Rectal smooth muscle tissue (tissue), 1 donor: ENCODE measurements around the gene RYR2.

ENCODE experiments used
- H3K27ac ChIP-seq: one replicate; pipeline ENCODE4 v1.7.0; 2013; ENCODE audit warnings: low read depth, low read length, inconsistent platforms
- H3K27me3 ChIP-seq: one replicate; pipeline ENCODE4 v1.7.0; 2013; ENCODE audit warnings: low read length; ENCODE audit not compliant: control insufficient read depth, insufficient read depth
- H3K36me3 ChIP-seq: one replicate; pipeline ENCODE4 v1.7.0; 2013; ENCODE audit warnings: low read length; ENCODE audit not compliant: control insufficient read depth, insufficient read depth
- H3K4me1 ChIP-seq: one replicate; pipeline ENCODE4 v1.7.0; 2013; ENCODE audit warnings: low read length; ENCODE audit not compliant: control insufficient read depth, insufficient read depth
- H3K4me3 ChIP-seq: one replicate; pipeline ENCODE4 v1.7.0; 2013; ENCODE audit warnings: low read length
- H3K9ac ChIP-seq: one replicate; pipeline ENCODE4 v1.7.0; 2013; ENCODE audit warnings: low read length

RYR2 gene

GRCh38 chr1:237542525-237543418 is 500.8 kb downstream of the RYR2 start:
- Histone ChIP-seq H3K4me3 (no peak overlapping the region), H3K36me3 (no peaks in the 10 kb centered on the region), H3K27ac (no peak overlapping the region), H3K27me3 (no peaks in the 10 kb centered on the region), H3K4me1 (no peaks in the 10 kb centered on the region), H3K9ac (no peak overlapping the region)

GRCh38 chr1:237553078-237553477 is 511.1 kb downstream of the RYR2 start:
- Histone ChIP-seq H3K9ac (no peak overlapping the region), H3K27me3 (no peaks in the 10 kb centered on the region), H3K4me1 (no peaks in the 10 kb centered on the region), H3K36me3 (no peaks in the 10 kb centered on the region), H3K27ac (no peak overlapping the region), H3K4me3 (no peak overlapping the region)

GRCh38 chr1:237556911-237557310 is 514.9 kb downstream of the RYR2 start:
- Histone ChIP-seq H3K4me3 (no peak overlapping the region), H3K9ac (no peak overlapping the region), H3K27ac (no peak overlapping the region), H3K36me3 (no peaks in the 10 kb centered on the region), H3K27me3 (no peaks in the 10 kb centered on the region), H3K4me1 (no peaks in the 10 kb centered on the region)

- Histone ChIP-seq H3K9ac (no peak overlapping the region), H3K36me3 (no peaks in the 10 kb centered on the region), H3K4me1 (no peaks in the 10 kb centered on the region), H3K27ac (no peak overlapping the region), H3K4me3 (no peak overlapping the region), H3K27me3 (no peaks in the 10 kb centered on the region)
Observed at GRCh38 chr1:237562242-237562823, 520.3 kb downstream of the RYR2 start.

GRCh38 chr1:237565236-237565635 is 523.3 kb downstream of the RYR2 start:
- no peak overlapping the region for H3K27ac ChIP-seq
- H3K27me3 ChIP-seq: no peaks in the 10 kb centered on the region
- H3K9ac ChIP-seq: no peak overlapping the region
- no peaks in the 10 kb centered on the region for H3K36me3 ChIP-seq
- no peaks in the 10 kb centered on the region for H3K4me1 ChIP-seq
- no peak overlapping the region for H3K4me3 ChIP-seq

- H3K27ac ChIP-seq: no peak overlapping the region
- no peak overlapping the region for H3K4me3 ChIP-seq
- no peaks in the 10 kb centered on the region for H3K27me3 ChIP-seq
- H3K36me3 ChIP-seq: no peaks in the 10 kb centered on the region
- no peaks in the 10 kb centered on the region for H3K4me1 ChIP-seq
- no peak overlapping the region for H3K9ac ChIP-seq
Observed at GRCh38 chr1:237566581-237566980, 524.6 kb downstream of the RYR2 start.

- H3K4me1 ChIP-seq: no peaks in the 10 kb centered on the region
- no peak overlapping the region for H3K27ac ChIP-seq
Observed at GRCh38 chr1:237568955-237569354, 527.0 kb downstream of the RYR2 start.

GRCh38 chr1:237570530-237570929 is 528.5 kb downstream of the RYR2 start:
- Histone ChIP-seq H3K4me3 (no peak overlapping the region), H3K4me1 (no peaks in the 10 kb centered on the region)

More at GRCh38 chr1:237568955-237569354, 527.0 kb downstream of the RYR2 start:
- H3K36me3 ChIP-seq: no peaks in the 10 kb centered on the region
- H3K9ac ChIP-seq: no peak overlapping the region
- no peak overlapping the region for H3K4me3 ChIP-seq
- H3K27me3 ChIP-seq: no peaks in the 10 kb centered on the region

GRCh38 chr1:237574536-237574935 is 532.6 kb downstream of the RYR2 start:
- Histone ChIP-seq H3K4me3 (no peak overlapping the region), H3K27ac (no peak overlapping the region), H3K36me3 (no peaks in the 10 kb centered on the region), H3K4me1 (no peaks in the 10 kb centered on the region), H3K9ac (no peak overlapping the region), H3K27me3 (no peaks in the 10 kb centered on the region)

More at GRCh38 chr1:237570530-237570929, 528.5 kb downstream of the RYR2 start:
- Histone ChIP-seq H3K36me3 (no peaks in the 10 kb centered on the region), H3K27me3 (no peaks in the 10 kb centered on the region), H3K27ac (no peak overlapping the region), H3K9ac (no peak overlapping the region)

- Histone ChIP-seq H3K9ac (no peak overlapping the region), H3K36me3 (no peaks in the 10 kb centered on the region), H3K27me3 (no peaks in the 10 kb centered on the region), H3K27ac (no peak overlapping the region), H3K4me3 (no peak overlapping the region), H3K4me1 (no peaks in the 10 kb centered on the region)
Observed at GRCh38 chr1:237578540-237578939, 536.6 kb downstream of the RYR2 start.

GRCh38 chr1:237580726-237581125 is 538.7 kb downstream of the RYR2 start:
- no peaks in the 10 kb centered on the region for H3K4me1 ChIP-seq
- H3K4me3 ChIP-seq: no peak overlapping the region
- no peaks in the 10 kb centered on the region for H3K36me3 ChIP-seq
- H3K27me3 ChIP-seq: no peaks in the 10 kb centered on the region
- H3K27ac ChIP-seq: no peak overlapping the region
- H3K9ac ChIP-seq: no peak overlapping the region

GRCh38 chr1:237583270-237583669 is 541.3 kb downstream of the RYR2 start:
- no peak overlapping the region for H3K4me3 ChIP-seq
- no peak overlapping the region for H3K9ac ChIP-seq
- H3K36me3 ChIP-seq: no peaks in the 10 kb centered on the region
- no peaks in the 10 kb centered on the region for H3K27me3 ChIP-seq
- H3K27ac ChIP-seq: no peak overlapping the region
- H3K4me1 ChIP-seq: no peaks in the 10 kb centered on the region

GRCh38 chr1:237583756-237584155 is 541.8 kb downstream of the RYR2 start:
- Histone ChIP-seq H3K4me3 (no peak overlapping the region), H3K9ac (no peak overlapping the region), H3K27me3 (no peaks in the 10 kb centered on the region), H3K36me3 (no peaks in the 10 kb centered on the region), H3K4me1 (no peaks in the 10 kb centered on the region), H3K27ac (no peak overlapping the region)
